ENCODE measurements around the gene MEF2D. TPM values are rescaled to one million over a fixed set of nuclear protein-coding genes. Genes with fewer than 3 reads are reported as not detected.
A peak's percentile ranks its signal among the peaks of the same experiment; 100 is the strongest.

The MEF2D gene
- total RNA-seq, 1 donor from 2014 or later = 51.0 TPM

DNA sequence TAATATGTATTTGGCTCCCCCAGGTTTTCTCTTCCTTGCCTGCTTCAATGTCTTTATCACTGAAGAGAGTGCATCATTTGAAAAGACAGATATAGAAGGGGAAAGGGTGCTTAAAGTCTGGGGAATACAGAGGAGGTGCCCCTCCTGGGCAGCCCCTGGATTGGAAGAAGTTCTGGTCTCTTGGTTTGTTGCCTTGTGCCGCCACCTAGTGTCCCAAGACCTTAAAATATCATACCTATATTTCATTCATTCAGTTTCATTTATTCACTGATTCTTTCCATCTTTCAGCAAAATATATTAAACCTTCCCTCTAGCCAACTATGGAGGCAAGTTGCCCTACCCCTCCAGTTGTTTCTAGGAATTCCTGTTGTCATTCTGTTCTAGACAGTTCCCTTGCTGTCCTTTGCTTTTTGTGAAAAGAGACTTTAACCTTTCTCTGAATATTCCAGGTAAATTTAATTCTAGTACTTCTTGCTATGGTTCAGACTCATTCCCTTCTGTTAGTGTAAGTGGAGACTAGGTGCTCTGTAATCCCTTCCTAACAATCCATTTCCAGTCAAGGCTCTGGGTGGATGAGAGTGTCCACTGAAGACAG lies 56.1 kb downstream of the MEF2D start:
- no peaks in the 10 kb centered on the region for H3K9me3 ChIP-seq
- intact Hi-C loops (cut with DNase I) = loop anchor here (5.0 kb wide), 1 partner anchor 57 kb away; no protein-coding TSS in a partner anchor
- DNase-seq (no peak), ATAC-seq (no peak)
- H3K36me3 ChIP-seq = no peaks in the 10 kb centered on the region
- TF ChIP-seq, protein P1, sequence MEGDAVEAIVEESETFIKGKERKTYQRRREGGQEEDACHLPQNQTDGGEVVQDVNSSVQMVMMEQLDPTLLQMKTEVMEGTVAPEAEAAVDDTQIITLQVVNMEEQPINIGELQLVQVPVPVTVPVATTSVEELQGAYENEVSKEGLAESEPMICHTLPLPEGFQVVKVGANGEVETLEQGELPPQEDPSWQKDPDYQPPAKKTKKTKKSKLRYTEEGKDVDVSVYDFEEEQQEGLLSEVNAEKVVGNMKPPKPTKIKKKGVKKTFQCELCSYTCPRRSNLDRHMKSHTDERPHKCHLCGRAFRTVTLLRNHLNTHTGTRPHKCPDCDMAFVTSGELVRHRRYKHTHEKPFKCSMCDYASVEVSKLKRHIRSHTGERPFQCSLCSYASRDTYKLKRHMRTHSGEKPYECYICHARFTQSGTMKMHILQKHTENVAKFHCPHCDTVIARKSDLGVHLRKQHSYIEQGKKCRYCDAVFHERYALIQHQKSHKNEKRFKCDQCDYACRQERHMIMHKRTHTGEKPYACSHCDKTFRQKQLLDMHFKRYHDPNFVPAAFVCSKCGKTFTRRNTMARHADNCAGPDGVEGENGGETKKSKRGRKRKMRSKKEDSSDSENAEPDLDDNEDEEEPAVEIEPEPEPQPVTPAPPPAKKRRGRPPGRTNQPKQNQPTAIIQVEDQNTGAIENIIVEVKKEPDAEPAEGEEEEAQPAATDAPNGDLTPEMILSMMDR (IDR thresholded peaks at IDR 0.05) = peak; percentile 7
- peaks cover 62% of the 10 kb centered on the region for H3K27me3 ChIP-seq (ENCODE audit: low read depth)
- H3K4me1 ChIP-seq = peaks cover 5% of the 10 kb centered on the region
- H3K4me3 ChIP-seq = no peak overlapping the region
- H3K27ac ChIP-seq = no peak overlapping the region

DNA sequence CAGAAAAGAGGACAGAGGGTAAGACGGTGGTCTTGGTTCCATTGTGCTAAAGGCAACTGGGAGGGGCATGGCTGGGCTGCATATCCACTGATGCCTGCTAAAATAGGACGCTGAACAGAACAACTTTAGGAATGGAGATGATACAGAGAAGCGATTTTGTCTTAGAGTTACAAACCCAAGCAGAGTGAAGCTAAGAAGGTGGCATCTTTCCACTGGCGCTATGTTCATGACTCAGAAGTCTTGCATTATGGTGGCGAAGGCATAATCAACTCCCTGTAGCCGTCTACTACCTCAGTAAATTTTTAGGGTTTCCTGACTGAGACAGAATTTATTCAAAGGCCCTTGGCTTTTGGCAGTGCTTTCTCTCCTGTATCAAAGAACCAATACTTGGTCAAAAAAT lies 57.3 kb downstream of the MEF2D start:
- ATAC-seq (no peak), DNase-seq (no peak)
- Histone ChIP-seq H3K9me3 (no peaks in the 10 kb centered on the region), H3K4me3 (no peak overlapping the region), H3K27ac (no peak overlapping the region), H3K27me3 (ENCODE audit: low read depth) (peaks cover 75% of the 10 kb centered on the region), H3K36me3 (no peaks in the 10 kb centered on the region), H3K4me1 (peaks cover 5% of the 10 kb centered on the region)
- TF ChIP-seq, protein P1 (IDR thresholded peaks at IDR 0.05) = no peak
- intact Hi-C loops (cut with DNase I) = no loop called here

DNA sequence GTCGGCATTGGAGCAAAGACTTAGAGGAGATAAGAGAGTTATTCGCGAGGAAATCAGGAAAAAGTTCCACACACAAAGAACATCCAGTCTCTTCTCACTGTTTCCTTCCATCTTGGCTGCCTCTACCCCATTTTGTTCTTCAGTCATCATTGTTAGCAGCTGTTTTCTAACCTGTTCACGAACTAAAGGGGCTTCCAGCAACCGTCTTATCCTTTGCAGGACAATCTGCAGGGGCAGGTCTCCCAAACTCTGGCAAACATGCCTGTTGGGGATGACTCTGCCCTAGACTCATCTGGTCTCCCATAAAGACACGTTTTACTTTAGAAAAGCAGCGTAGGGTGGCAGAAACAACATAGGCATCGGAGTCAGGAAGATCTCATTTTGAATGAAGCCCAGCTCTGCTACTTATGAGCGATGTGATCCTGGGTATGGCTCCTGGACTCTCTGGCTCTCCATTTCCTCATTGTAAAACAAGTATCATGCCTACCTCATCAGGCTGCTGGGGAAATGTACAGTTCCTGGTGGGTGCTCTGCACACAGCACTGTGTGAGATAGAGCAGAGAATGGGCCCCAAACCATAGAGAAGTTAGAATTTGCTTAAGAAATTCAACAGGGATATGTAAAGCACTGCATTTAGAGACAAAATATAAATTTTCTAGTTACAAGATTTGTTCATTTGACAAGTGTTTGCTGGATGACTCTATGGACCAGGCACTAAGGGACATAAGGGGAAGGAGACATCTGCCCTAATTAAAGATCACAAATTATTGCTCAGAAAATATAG lies 59.7 kb downstream of the MEF2D start:
- ATAC-seq (no peak), DNase-seq (no peak)
- H3K27me3 ChIP-seq (ENCODE audit: low read depth) = peaks cover 96% of the 10 kb centered on the region
- H3K4me3 ChIP-seq = no peak overlapping the region
- peaks cover 12% of the 10 kb centered on the region for H3K4me1 ChIP-seq
- H3K9me3 ChIP-seq = no peaks in the 10 kb centered on the region
- no peaks in the 10 kb centered on the region for H3K36me3 ChIP-seq
- TF ChIP-seq, protein P1 (IDR thresholded peaks at IDR 0.05) = no peak
- no peak overlapping the region for H3K27ac ChIP-seq
- intact Hi-C loops (cut with DNase I) = no loop called here

DNA sequence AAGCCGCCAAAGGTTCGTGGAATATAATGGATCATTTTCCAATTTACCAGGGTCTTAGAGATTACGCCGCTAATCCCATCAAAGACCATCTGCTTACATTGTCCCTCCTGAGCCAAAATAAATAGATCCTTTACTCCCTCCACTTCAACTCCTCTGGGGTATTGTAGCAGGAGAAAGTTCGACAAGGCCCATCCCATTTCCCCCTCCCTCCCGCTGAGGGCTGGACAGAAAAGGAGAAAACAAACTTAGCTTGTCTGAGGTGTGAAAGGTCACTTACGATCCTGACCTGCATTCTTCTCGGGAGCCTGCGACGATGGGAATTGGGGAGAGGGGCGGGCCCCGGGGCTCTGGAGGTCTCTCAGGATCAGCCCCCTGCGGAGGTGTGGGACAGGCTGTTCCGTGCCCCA lies 60.8 kb downstream of the MEF2D start:
- no peak for DNase-seq
- intact Hi-C loops (cut with DNase I) = no loop called here
- Histone ChIP-seq H3K9me3 (no peaks in the 10 kb centered on the region), H3K27me3 (ENCODE audit: low read depth) (peaks cover 98% of the 10 kb centered on the region), H3K27ac (no peak overlapping the region), H3K4me3 (no peak overlapping the region), H3K36me3 (no peaks in the 10 kb centered on the region), H3K4me1 (peaks cover 15% of the 10 kb centered on the region)
- ATAC-seq = no peak
- TF ChIP-seq, protein P1 (IDR thresholded peaks at IDR 0.05) = no peak

DNA sequence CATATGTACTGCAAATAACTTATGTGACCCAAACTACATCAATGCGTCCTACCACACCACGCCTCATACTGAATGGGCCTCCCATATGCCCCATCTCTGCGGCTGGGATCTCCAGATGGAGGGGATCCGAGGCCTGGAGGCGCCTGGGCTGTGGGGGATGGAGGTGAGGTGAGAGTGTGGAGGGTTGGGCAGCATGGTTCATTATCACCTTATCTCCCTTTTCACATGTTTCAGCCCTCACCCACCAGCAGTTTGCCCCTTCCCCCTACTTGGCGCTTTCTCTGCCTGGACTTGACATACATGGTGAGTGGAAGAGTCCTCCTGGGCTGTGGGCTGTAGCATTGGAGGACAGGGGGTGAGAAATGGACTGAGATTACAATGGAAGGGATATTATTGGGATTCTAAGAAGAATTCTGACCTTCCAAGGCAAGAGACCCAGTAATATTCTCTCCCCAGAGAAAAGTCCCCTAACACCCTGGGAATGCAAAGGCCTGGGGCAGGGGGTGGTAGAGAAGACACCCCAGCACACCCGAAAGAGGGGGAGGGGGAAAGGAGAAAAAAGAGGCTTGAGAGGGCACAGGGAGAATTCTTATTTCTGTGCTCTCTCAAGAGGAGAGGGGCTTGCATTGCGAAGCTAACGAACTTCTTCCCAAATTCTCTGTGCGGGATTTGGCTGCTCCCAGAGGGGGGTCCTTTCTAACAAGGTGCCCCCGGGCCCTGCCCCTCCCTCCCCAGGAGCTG lies 61.4 kb downstream of the MEF2D start:
- Histone ChIP-seq H3K27me3 (ENCODE audit: low read depth) (peaks cover 98% of the 10 kb centered on the region), H3K9me3 (no peaks in the 10 kb centered on the region), H3K36me3 (no peaks in the 10 kb centered on the region), H3K4me3 (no peak overlapping the region), H3K4me1 (peaks cover 15% of the 10 kb centered on the region), H3K27ac (no peak overlapping the region)
- ATAC-seq = no peak
- TF ChIP-seq, protein P1 (IDR thresholded peaks at IDR 0.05) = no peak
- intact Hi-C loops (cut with DNase I) = no loop called here
- DNase-seq = no peak
